K562 (cell line): Measurements from ENCODE around the gene VPS11. TPM values are rescaled to one million over a fixed set of nuclear protein-coding genes. Genes with fewer than 3 reads are reported as not detected.

Source experiments
- ARNT ChIP-seq, 2 experiments: fragments of 450-650 bp; IDR thresholded peaks; 2 replicates each; pipeline ENCODE4 v1.6.1; 2016; ENCODE audit warnings: mild to moderate bottlenecking in 1 of 2
- BRD9 ChIP-seq: fragments of 450-650 bp; IDR thresholded peaks from 2 replicates; pipeline ENCODE4 v1.6.1; 2018; ENCODE audit warnings: low read depth; ENCODE audit not compliant: partially characterized antibody
- CEBPB ChIP-seq: fragments of 450-650 bp; IDR thresholded peaks from 2 replicates; pipeline ENCODE4 v1.6.1; 2016; ENCODE audit warnings: missing genetic modification characterization, missing compliant biosample characterization
- ETV1 ChIP-seq: fragments of 450-650 bp; conservative IDR thresholded peaks from 2 replicates; pipeline ENCODE4 v1.6.1; 2016; ENCODE audit warnings: missing genetic modification characterization, control low read depth, low read depth, missing compliant biosample characterization
- FOXA1 ChIP-seq: fragments of 450-650 bp; IDR thresholded peaks from 2 replicates; pipeline ENCODE4 v1.6.1; 2016; ENCODE audit warnings: mild to moderate bottlenecking, borderline replicate concordance
- HDAC6 ChIP-seq: IDR thresholded peaks from 2 replicates; pipeline ENCODE4 v1.6.1; 2012; ENCODE audit warnings: low read depth, mild to moderate bottlenecking, control low read depth, inconsistent platforms, low read length, moderate library complexity
- HIVEP1 ChIP-seq: fragments of 250-450 bp; sonication (Bioruptor Pico); IDR thresholded peaks from 2 replicates; pipeline ENCODE4 v1.4.0; 2020; ENCODE audit warnings: mild to moderate bottlenecking
- JUND ChIP-seq, 2 experiments: IDR thresholded peaks; 2 replicates in 1 of 2; 3 replicates in 1 of 2; pipeline ENCODE4 v1.6.1; 2011; ENCODE audit warnings: borderline replicate concordance in 2 of 2, low read depth in 2 of 2, low read length in 2 of 2, improper control_type of control experiment in 1 of 2, missing biosample characterization in 1 of 2, missing genetic modification characterization in 1 of 2, missing genetic modification reagents in 1 of 2
- MYNN ChIP-seq, 2 experiments: sonication (generic); formaldehyde crosslinking in 1 of 2; IDR thresholded peaks; 2 replicates each; pipeline versions ENCODE4 v1.5.0 to v1.6.1; 2016 to 2020; ENCODE audit warnings: antibody characterized with exemption in 1 of 2, missing genetic modification reagents in 1 of 2
- NR2C2 ChIP-seq, 2 experiments: fragments of 200-800 bp in 1 of 2; sonication (Bioruptor generic) in 1 of 2; sonication (generic) in 1 of 2; formaldehyde crosslinking in 1 of 2; IDR thresholded peaks; 2 replicates each; pipeline versions ENCODE4 v1.6.1 to v1.8.0; 2016 to 2022; ENCODE audit warnings: mild to moderate bottlenecking in 1 of 2, missing compliant biosample characterization in 1 of 2, missing genetic modification characterization in 1 of 2, missing genetic modification reagents in 1 of 2
- SIN3A ChIP-seq, 2 experiments: fragments of 150-350 bp in 1 of 2; IDR thresholded peaks; 2 replicates each; pipeline ENCODE4 v1.6.1; 2011 to 2016; ENCODE audit warnings: borderline replicate concordance in 2 of 2, low read depth in 2 of 2, low read length in 2 of 2, mild to moderate bottlenecking in 2 of 2, moderate library complexity in 2 of 2; ENCODE audit not compliant: control insufficient read depth in 1 of 2
- SMARCE1 ChIP-seq: fragments of 450-650 bp; IDR thresholded peaks from 2 replicates; pipeline ENCODE4 v1.7.1; 2016; ENCODE audit warnings: mild to moderate bottlenecking
- TEAD4 ChIP-seq, 2 experiments: sonication (generic) in 1 of 2; formaldehyde crosslinking in 1 of 2; IDR thresholded peaks; 2 replicates each; pipeline versions ENCODE4 v1.6.1 to v1.8.0; 2012 to 2022; ENCODE audit warnings: borderline replicate concordance in 1 of 2, inconsistent platforms in 1 of 2, low read length in 1 of 2, mild to moderate bottlenecking in 1 of 2, missing genetic modification reagents in 1 of 2
- XRCC3 ChIP-seq: fragments of 450-650 bp; IDR thresholded peaks from 2 replicates; pipeline ENCODE4 v1.6.1; 2017; ENCODE audit warnings: mild to moderate bottlenecking, moderate library complexity
- ZNF785 ChIP-seq: fragments of 250-450 bp; sonication (Bioruptor Pico); IDR thresholded peaks from 2 replicates; pipeline ENCODE4 v1.4.0; 2020; ENCODE audit warnings: mild to moderate bottlenecking
- polyA plus RNA-seq, 8 experiments: library from polyadenylated mRNA; depleted of rRNA in 4 of 8; stranded (reverse) in 5 of 8; unstranded in 3 of 8; fragments of >200 nt; fragmentation: Nextera tagmentation in 2 of 8; fragmentation: Illumina TruSeq in 1 of 8; extraction: Ambion mirVana in 2 of 8; extraction: Trizol in 1 of 8; gene quantifications; 2 replicates each; pipeline versions ENCODE4 v1.2.1 to v1.2.3, GENCODE V29; 2011 to 2014; ENCODE audit warnings: inconsistent platforms in 1 of 8, missing spikeins in 1 of 8
- total RNA-seq, 7 experiments: library from RNA; depleted of rRNA in 6 of 7; stranded (reverse); fragments of >200 nt in 6 of 7; fragmentation: Illumina TruSeq in 2 of 7; extraction: Trizol in 2 of 7; gene quantifications; 2 replicates each; pipeline versions ENCODE4 v1.2.1 to v1.2.3, GENCODE V29; 2011 to 2021; ENCODE audit warnings: low replicate concordance in 1 of 7
- TF ChIP-seq, protein P1 (sequence below), 3 experiments: IDR thresholded peaks in 2 of 3; conservative IDR thresholded peaks in 1 of 3; 2 replicates each; pipeline ENCODE4 v1.5.1; 2011 to 2012; ENCODE audit warnings: low read length in 3 of 3, mild to moderate bottlenecking in 3 of 3, control low read depth in 2 of 3, improper control_type of control experiment in 1 of 3, inconsistent platforms in 1 of 3, low read depth in 1 of 3, mixed read lengths in 1 of 3, moderate library complexity in 1 of 3; ENCODE audit not compliant: insufficient read depth in 2 of 3
- TF ChIP-seq, protein P2 (sequence below): fragments of 250-450 bp; sonication (Bioruptor Pico); IDR thresholded peaks from 2 replicates; pipeline ENCODE4 v1.8.0; 2021; ENCODE audit warnings: borderline replicate concordance, mild to moderate bottlenecking, moderate library complexity; ENCODE audit not compliant: poor library complexity, severe bottlenecking
- TF ChIP-seq, protein P3 (sequence below): fragments of 250-450 bp; sonication (Bioruptor Pico); IDR thresholded peaks from 2 replicates; pipeline ENCODE4 v1.8.0; 2021; ENCODE audit warnings: moderate library complexity, mild to moderate bottlenecking, inconsistent platforms

The VPS11 gene
- total and polyA plus RNA-seq, 9 of the 15 experiments (the other 6 are each of a cell fraction or from before 2014, with no cell fraction given), result 14.1 to 35.5 (median 27.5) TPM

DNA sequence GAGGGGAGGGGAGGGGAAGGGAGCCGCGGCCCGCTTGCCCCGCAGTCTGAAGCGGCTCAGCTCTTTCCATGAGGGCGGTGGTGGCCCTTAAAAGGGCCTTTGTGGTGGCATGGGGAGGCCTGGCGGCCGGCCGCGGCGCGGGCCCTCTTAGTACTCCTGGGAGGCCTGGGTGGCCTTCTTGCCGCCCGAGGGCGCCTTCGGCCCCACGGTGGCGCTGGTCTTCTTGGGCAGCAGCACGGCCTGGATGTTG, 27.1 kb downstream of the VPS11 start (continued):
- TF ChIP-seq FOXA1 (no peak), TEAD4 (IDR thresholded peaks at IDR 0.05; ENCODE audit: low read length) (no peak), TEAD4 (CRISPR knock-in tag; IDR thresholded peaks at IDR 0.05; ENCODE audit: borderline replicate concordance) (peak; percentile 66; the same call in 1 of the 2 replicates), MYNN (IDR thresholded peaks at IDR 0.05) (peak; percentile 83), MYNN (CRISPR knock-in tag; IDR thresholded peaks at IDR 0.05) (no peak), NR2C2 (CRISPR knock-in tag; IDR thresholded peaks at IDR 0.05) (no peak), NR2C2 (tag; IDR thresholded peaks at IDR 0.05) (no peak), SMARCE1 (no peak), BRD9 (no peak), JUND (IDR thresholded peaks at IDR 0.05; ENCODE audit: borderline replicate concordance, low read depth, low read length) (no peak), JUND (tag; IDR thresholded peaks at IDR 0.05; ENCODE audit: borderline replicate concordance, low read depth, low read length) (no peak), ETV1 (tag) (no peak), XRCC3 (no peak), CEBPB (tag) (no peak), HIVEP1 (CRISPR knock-in tag) (no peak), ARNT (IDR thresholded peaks at IDR 0.05) (no peak), SIN3A (IDR thresholded peaks at IDR 0.05; ENCODE audit: borderline replicate concordance in 2 of 2, control insufficient read depth in 1 of 2, low read depth in 2 of 2, low read length in 2 of 2) (peak in 1 of 2 experiments; percentile 85; a peak in 1 of 4 replicates), ZNF785 (CRISPR knock-in tag) (no peak), HDAC6 (no peak)
- TF ChIP-seq, protein P1, sequence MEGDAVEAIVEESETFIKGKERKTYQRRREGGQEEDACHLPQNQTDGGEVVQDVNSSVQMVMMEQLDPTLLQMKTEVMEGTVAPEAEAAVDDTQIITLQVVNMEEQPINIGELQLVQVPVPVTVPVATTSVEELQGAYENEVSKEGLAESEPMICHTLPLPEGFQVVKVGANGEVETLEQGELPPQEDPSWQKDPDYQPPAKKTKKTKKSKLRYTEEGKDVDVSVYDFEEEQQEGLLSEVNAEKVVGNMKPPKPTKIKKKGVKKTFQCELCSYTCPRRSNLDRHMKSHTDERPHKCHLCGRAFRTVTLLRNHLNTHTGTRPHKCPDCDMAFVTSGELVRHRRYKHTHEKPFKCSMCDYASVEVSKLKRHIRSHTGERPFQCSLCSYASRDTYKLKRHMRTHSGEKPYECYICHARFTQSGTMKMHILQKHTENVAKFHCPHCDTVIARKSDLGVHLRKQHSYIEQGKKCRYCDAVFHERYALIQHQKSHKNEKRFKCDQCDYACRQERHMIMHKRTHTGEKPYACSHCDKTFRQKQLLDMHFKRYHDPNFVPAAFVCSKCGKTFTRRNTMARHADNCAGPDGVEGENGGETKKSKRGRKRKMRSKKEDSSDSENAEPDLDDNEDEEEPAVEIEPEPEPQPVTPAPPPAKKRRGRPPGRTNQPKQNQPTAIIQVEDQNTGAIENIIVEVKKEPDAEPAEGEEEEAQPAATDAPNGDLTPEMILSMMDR (IDR thresholded peaks at IDR 0.05 in 2 of 3, conservative IDR thresholded peaks at IDR 0.05 in 1 of 3; ENCODE audit: insufficient read depth in 2 of 3, low read depth in 1 of 3, low read length in 3 of 3), result peak; percentile 74 to 88 (median 76)
- TF ChIP-seq, protein P2, sequence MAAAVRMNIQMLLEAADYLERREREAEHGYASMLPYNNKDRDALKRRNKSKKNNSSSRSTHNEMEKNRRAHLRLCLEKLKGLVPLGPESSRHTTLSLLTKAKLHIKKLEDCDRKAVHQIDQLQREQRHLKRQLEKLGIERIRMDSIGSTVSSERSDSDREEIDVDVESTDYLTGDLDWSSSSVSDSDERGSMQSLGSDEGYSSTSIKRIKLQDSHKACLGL (CRISPR knock-in tag), result no peak
- TF ChIP-seq, protein P3, sequence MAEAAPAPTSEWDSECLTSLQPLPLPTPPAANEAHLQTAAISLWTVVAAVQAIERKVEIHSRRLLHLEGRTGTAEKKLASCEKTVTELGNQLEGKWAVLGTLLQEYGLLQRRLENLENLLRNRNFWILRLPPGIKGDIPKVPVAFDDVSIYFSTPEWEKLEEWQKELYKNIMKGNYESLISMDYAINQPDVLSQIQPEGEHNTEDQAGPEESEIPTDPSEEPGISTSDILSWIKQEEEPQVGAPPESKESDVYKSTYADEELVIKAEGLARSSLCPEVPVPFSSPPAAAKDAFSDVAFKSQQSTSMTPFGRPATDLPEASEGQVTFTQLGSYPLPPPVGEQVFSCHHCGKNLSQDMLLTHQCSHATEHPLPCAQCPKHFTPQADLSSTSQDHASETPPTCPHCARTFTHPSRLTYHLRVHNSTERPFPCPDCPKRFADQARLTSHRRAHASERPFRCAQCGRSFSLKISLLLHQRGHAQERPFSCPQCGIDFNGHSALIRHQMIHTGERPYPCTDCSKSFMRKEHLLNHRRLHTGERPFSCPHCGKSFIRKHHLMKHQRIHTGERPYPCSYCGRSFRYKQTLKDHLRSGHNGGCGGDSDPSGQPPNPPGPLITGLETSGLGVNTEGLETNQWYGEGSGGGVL (CRISPR knock-in tag), result no peak
